Erythroblast (primary cell): ENCODE data around the gene SOCS3.

Experiments used
- GATA1 ChIP-seq: IDR thresholded peaks from 2 replicates; pipeline ENCODE4 v1.6.1; 2011; ENCODE audit warnings: low read depth, mild to moderate bottlenecking, control low read depth, low read length, moderate library complexity
- POLR2A ChIP-seq: IDR thresholded peaks from 2 replicates; pipeline ENCODE4 v1.6.1; 2011; ENCODE audit warnings: mild to moderate bottlenecking, low read length

GRCh38 chr17:78330570-78331224 is 29.2 kb downstream of the SOCS3 start:
- no peak for TF ChIP-seq POLR2A
- no peak for TF ChIP-seq GATA1
